GM21723 (cell line): ENCODE results near the gene TECPR1.

Source experiments
- ATAC-seq: cut with Tn5 transposase; IDR thresholded peaks from one replicate; pipeline ENCODE4 v1.9.1; 2021; ENCODE audit warnings: mild to moderate bottlenecking, moderate library complexity; ENCODE audit not compliant: unreplicated experiment

The TECPR1 gene

GRCh38 chr7:98251601-98252424 lies at the start of gene TECPR1:
TSS of gene TECPR1 (minus strand) at chr7:98252232. CDS start at chr7:98246146, 6,086 bp downstream.
- peak; percentile 97 for ATAC-seq

GRCh38 chr7:98300595-98301372 lies 48.8 kb upstream of the TECPR1 start:
- ATAC-seq: no peak

DNA sequence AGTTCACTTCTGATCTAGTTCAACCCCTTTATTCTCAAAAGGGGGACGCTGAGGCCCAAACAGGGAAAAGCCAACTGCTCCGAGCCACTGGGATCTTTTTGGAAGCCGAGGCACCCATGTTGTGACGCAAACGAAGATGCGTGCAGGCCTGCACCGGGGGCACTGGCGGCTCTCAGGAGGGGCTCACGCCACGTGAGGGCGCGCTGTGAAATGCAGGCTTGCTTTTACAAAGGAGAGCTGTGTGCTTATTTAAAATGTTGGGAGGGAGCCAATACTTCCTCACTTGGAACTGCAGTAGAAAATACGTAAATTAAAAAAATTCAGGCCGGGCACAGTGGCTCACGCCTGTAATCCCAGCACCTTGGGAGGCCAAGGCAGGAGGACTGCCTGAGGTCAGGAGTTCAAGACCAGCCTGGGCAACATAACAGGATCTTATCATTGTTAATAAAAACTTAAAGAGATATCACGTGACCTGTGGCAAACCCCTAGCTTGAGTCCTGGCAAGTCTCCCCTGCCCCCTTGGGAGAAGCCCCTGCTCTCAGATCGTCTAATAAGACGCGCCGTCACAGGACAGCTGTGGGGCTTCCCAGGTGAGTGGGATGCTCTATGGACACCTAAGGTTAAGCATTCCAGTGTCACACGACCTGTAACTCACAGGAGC lies 45.7 kb upstream of the TECPR1 start:
- ATAC-seq: no peak

- no peak for ATAC-seq
Observed at GRCh38 chr7:98296833-98297232, 44.8 kb upstream of the TECPR1 start.

DNA sequence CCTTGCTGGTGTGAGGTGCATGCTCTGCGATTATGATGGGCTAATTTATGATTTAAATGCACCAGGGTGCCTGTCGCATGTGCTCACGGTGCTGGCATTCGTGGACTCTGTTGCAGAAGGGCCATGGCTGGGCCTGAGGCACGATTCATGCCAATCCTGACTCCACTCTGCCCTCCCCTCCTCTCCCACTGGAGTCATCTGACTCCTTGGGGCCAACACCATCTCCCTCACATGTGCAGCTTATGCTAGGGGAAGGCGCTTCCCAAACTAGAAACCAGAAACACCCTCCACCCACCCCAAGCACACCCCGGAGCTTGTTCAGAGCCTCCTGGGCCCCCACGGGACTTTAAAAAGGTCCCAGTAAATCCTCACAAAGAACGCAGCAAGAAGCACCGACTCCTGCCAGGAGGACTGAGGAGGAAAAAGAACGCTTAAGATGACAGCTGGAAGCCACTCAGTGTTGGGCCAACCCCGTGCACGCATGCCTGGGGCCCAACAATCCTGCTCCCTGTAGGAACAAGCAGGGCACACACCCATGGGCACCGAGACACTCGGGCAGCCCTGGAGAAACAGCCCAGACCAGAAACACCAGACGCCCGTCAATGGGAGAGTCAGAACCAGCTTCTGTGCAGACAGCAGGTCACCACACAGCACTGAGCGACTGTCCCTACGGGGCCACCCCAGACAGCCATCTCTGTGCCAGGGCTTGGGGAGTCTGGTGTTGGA lies 43.6 kb upstream of the TECPR1 start:
- ATAC-seq: no peak

DNA sequence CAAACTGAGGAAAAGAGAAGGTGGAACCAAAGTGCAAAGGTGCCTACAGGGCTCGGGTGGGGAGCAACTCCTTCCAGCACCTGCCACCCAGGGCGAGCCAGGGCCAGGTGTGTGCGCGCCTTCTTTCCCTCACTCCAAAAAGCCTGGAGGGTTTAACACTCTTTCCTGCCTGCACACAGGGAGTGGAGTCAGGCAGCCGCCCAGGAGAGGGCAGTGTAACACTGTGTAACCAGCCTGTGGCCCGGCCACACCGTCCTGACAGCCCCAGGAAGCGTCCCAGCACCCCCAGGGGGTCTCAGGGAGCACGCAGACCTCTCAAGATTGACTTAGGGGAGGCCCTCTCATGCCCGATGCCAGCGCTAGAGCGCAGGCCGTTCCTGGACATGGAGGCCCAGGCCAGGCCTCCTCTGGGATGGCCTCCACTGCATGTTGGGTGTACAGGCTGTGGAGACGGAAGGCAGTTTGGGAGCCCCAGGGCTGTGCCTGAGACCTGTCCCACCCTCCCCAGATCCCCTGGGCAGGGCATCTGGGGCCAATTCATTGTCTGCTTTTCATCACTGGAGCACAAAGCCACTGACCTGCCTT lies 42.9 kb upstream of the TECPR1 start:
- ATAC-seq: peak; percentile 75

DNA sequence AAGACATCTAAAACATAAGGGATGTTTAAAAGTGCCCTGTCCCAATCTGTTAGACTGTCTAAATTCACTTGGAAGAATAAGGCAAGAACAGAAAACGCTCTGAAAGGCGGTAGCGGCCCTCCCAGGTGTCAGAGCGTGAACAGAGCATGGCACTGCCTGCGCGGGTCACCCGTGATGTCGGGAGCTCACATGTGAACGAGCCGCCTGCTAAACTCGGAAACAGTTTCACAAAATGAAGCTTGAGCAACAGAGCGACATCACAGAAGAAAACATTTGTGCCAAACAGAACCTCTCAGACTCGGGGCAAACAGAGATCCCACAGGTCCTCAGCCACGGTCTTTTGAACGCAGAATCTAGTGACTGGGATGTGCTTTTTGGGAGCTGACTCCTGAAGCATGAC lies 42.3 kb upstream of the TECPR1 start:
- no peak for ATAC-seq

GRCh38 chr7:98293746-98294145 lies 41.7 kb upstream of the TECPR1 start:
- ATAC-seq: no peak

- no peak for ATAC-seq
Observed at GRCh38 chr7:98293265-98293664, 41.2 kb upstream of the TECPR1 start.

DNA sequence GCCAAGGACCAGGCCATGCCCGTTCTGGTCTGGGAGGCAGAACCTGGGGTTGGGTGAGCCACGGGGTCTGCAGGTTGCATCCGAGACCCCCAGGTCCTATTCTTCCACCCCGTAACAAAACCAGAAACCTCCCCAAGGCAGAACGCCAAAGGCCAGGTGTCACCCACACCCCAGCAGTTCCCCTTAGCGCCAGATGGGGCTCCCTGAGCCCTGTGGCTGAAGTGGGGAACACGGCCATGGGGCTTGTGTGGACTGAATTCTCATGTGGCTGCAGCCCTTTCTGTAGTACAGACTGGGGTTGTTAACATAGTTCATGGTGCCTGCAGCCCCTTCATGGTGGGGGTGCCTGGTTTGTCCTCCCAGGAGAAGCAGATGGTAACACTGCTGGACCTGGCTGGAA lies 39.7 kb upstream of the TECPR1 start:
- no peak for ATAC-seq

DNA sequence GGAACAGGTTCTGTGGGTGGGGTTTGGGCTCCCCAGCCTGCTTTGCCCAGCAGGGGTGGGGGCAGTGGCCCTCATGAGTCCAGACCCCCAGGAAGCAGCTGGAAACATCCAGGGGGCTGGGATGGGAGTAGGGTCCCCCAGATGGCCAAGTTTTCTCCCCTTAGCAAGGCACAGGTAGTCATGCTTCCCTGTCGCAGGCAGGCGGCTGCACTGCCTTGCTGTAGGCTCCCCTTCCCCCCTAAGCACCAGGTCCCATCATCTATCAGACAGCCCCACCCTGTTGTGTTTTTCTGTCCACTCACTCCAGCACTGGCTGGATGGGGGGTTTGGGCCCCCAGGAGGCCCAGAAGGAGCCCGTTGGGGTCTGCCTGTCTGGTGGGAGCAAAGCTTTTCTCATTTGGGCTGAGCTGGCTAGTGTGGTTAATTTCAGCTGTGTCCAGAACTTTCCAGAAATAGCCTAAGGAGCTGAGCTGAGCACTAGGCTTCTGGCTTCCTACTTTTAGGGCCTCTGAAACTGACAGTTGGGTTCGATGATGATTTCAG lies 37.4 kb upstream of the TECPR1 start:
- no peak for ATAC-seq

GRCh38 chr7:98288064-98288823 lies 36.2 kb upstream of the TECPR1 start:
- ATAC-seq: no peak

- ATAC-seq: no peak
Observed at GRCh38 chr7:98287486-98287959, 35.5 kb upstream of the TECPR1 start.

GRCh38 chr7:98286701-98287485 lies 34.9 kb upstream of the TECPR1 start:
- no peak for ATAC-seq

- ATAC-seq: no peak
Observed at GRCh38 chr7:98286093-98286539, 34.1 kb upstream of the TECPR1 start.

DNA sequence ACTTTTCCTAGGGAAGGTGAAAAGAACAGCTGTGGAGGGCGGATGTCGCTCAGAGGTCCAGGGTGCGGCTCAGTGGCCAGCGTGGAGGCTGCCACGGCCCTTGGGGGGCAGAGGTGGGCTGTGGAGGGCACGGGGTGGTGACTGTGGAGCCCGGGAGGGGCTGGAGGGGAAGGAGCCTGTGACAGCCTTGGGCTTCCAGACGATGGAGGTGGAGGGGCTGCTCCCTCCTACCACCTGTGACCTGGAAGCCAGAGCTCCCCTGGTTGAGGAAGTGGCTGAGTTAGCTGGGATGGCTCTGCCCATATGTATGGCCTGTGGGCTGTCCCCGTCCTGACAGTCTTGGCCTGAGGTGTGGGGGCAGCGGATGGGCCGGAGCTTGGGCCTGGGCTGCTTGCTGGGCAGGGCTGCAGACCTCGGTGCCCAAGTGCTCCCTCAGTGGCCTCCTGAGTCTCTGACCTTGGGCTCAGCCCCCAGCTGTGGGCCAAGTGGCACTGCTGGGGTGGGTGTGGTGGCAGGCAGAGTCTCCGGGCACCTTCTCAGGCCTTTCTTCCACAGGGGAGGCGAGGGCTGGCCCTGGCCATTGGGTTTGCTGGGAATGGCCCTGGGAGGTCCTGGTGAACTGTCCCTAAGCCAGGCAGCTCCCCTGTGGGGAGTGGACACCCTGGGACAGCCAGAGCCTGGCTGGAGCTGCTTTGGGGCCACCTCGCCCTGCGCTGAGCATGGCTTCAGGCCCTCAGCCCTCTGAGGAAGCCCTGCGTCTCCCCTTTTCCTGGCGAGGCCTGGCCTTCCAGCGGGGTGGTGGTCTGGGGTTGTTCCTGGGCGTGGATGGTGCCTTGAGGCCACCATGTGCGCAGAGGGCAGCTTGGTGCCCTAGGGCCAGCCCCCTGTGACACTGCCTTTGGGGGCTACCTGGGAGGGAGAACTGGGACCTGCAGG lies 33.4 kb upstream of the TECPR1 start:
- ATAC-seq: no peak

DNA sequence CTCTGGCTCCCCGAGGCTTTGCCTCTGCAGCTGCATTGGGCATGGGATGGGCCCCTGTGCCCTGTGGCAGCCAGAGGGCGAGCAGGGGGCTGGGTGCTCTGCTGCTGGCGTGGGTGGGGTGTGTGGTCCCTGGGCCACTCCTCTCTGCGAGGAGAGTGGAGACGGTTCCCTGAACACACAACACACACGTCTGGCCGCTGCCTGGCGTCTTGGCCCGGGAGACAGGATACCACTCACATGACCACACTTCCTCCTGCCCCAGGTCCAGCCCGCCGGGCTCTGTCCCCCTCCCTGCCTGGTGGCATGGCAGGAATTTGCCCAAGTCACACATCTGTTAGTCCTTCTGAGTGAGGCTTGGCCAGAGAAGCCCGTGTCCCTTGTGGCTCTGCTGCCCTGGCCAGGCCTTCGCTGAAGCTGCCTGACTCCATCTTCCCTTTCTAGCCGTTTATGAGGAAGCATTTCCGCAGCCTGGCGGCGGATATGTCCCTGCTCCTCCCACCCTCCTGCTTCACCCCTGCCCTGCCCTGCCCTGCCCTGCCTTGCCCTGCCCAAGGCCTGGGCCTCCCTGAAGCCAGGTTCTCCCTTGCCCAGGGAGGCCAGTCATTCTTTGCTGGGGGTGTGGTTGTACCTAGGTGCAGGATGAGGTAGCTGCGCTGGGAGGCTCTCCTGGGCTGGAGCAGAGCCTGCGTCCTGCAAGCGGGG lies 32.5 kb upstream of the TECPR1 start:
- ATAC-seq: no peak
